OCI-LY7 (cell line): ENCODE data around the gene MT4. TPM values are rescaled to one million over a fixed set of nuclear protein-coding genes. Genes with fewer than 3 reads are reported as not detected.

ENCODE experiments used
- BruUV-seq: library from RNA; stranded (reverse); fragments of 400-500 nt; replicated peaks from 2 replicates; lab custom pipeline; 2021; lab: Mats Ljungman, UMichigan
- CTCF ChIA-PET: fragments of 300-600 bp; sonication (Branson Sonifier 250); formaldehyde crosslinking; loops from one replicate; lab custom pipeline; 2022; ENCODE audit warnings: antibody characterized with exemption; ENCODE audit not compliant: unreplicated experiment; lab: Charles Lee
- POLR2A ChIA-PET: fragments of 300-600 bp; sonication (Branson Sonifier 250); formaldehyde crosslinking; loops from one replicate; lab custom pipeline; 2022; ENCODE audit warnings: antibody characterized with exemption; lab: Charles Lee
- DNase-seq: peaks from one replicate; pipeline ENCODE4 v3.0.0-alpha.2; 2015; ENCODE audit warnings: low spot score
- H2AFZ ChIP-seq: fragments of 200-600 bp; sonication (generic), shearing (Covaris generic); 2 replicates; pipeline ENCODE4 v1.6.1; 2014; ENCODE audit warnings: mild to moderate bottlenecking, antibody characterized with exemption, low read length, moderate library complexity
- H3K27ac ChIP-seq: fragments of 200-600 bp; sonication (generic); 2 replicates; pipeline ENCODE4 v1.5.1; 2014; ENCODE audit warnings: mixed run types, low read depth, mild to moderate bottlenecking, moderate library complexity, low read length, inconsistent platforms; ENCODE audit not compliant: poor library complexity, severe bottlenecking
- H3K36me3 ChIP-seq: fragments of 200-600 bp; sonication (generic); 2 replicates; pipeline ENCODE4 v1.6.1; 2014; ENCODE audit warnings: mild to moderate bottlenecking, antibody characterized with exemption, low read length, moderate library complexity, mixed read lengths; ENCODE audit not compliant: insufficient read depth
- H3K4me1 ChIP-seq: fragments of 200-600 bp; sonication (generic); 2 replicates; pipeline ENCODE4 v1.5.1; 2014; ENCODE audit warnings: mild to moderate bottlenecking, low read length; ENCODE audit not compliant: insufficient read depth, poor library complexity, severe bottlenecking
- H3K4me2 ChIP-seq: fragments of 200-600 bp; sonication (generic); 2 replicates; pipeline ENCODE4 v1.6.1; 2014; ENCODE audit warnings: mild to moderate bottlenecking, low read length
- H3K4me3 ChIP-seq: fragments of 200-600 bp; sonication (generic); 2 replicates; pipeline ENCODE4 v1.5.1; 2014; ENCODE audit warnings: mild to moderate bottlenecking, low read depth, low read length; ENCODE audit not compliant: poor library complexity, severe bottlenecking
- H3K79me2 ChIP-seq: fragments of 200-600 bp; sonication (generic); 2 replicates; pipeline ENCODE4 v1.6.1; 2016; ENCODE audit warnings: low read depth, mild to moderate bottlenecking, low read length, moderate library complexity, mixed read lengths; ENCODE audit not compliant: insufficient read depth
- H3K9me2 ChIP-seq: fragments of 200-600 bp; sonication (generic); 2 replicates; pipeline ENCODE4 v1.6.1; 2016; ENCODE audit warnings: mild to moderate bottlenecking, low read length, mixed read lengths; ENCODE audit not compliant: insufficient read depth
- H3K9me3 ChIP-seq: fragments of 200-600 bp; sonication (generic); 2 replicates; pipeline ENCODE4 v1.6.1; 2014; ENCODE audit warnings: mild to moderate bottlenecking, mixed run types, low read length, mixed read lengths
- H4K20me1 ChIP-seq: fragments of 200-600 bp; sonication (generic); 2 replicates; pipeline ENCODE4 v1.6.1; 2014; ENCODE audit warnings: mild to moderate bottlenecking, antibody characterized with exemption, low read length, moderate library complexity, mixed read lengths; ENCODE audit not compliant: insufficient read depth
- EZH2phosphoT487 ChIP-seq: fragments of 200-600 bp; sonication (generic); IDR thresholded peaks from 2 replicates; pipeline ENCODE4 v1.6.1; 2018; ENCODE audit warnings: low read depth, borderline replicate concordance, mild to moderate bottlenecking, mixed run types, antibody characterized with exemption, low read length, moderate library complexity, mixed read lengths
- intact Hi-C: fragments of 100-400 bp; cut with micrococcal nuclease; formaldehyde crosslinking; loops from one replicate; pipeline ENCODE4 v1.10.0; 2022; ENCODE audit not compliant: unreplicated experiment
- total RNA-seq, 2 experiments: library from RNA; depleted of rRNA in 1 of 2; stranded (reverse); fragments of >200 nt in 1 of 2; shearing (Covaris generic) in 1 of 2; gene quantifications; 2 replicates each; pipeline ENCODE4 v1.2.3, GENCODE V29; 2014 to 2022
- TF ChIP-seq, protein P1 (sequence below): fragments of 200-600 bp; sonication (generic); conservative IDR thresholded peaks from 2 replicates; pipeline ENCODE4 v1.5.1; 2014; ENCODE audit warnings: mild to moderate bottlenecking, antibody characterized with exemption, low read length, moderate library complexity, mixed read lengths

MT4 gene
- total RNA-seq, 2 experiments from 2014 or later, result not detected

GRCh38 chr16:56608043-56608875, 43.4 kb downstream of the MT4 start, which contains the start of gene MT2A:
Gene MT2A, plus strand, starts transcription at chr16:56608584. Its CDS starts 72 bp downstream, at chr16:56608656.
- Histone ChIP-seq H3K4me2 (peak within 1 kb of the TSS; percentile 78), H3K4me3 (peak within 1 kb of the TSS; percentile 66), H3K79me2 (no peaks in the 10 kb centered on the region), H3K36me3 (no peaks in the 10 kb centered on the region), H2AFZ (peak within 1 kb of the TSS; percentile 81), H3K27ac (no peak within 1 kb of the TSS), H3K4me1 (peaks cover 52% of the 10 kb centered on the region), H3K9me3 (no peaks in the 10 kb centered on the region), H3K9me2 (no peaks in the 10 kb centered on the region), H4K20me1 (no peaks in the 10 kb centered on the region)
- DNase-seq, result peak; percentile 90
- BruUV-seq, result no TSS peak
- POLR2A ChIA-PET, result no interaction called here
- intact Hi-C loops, result no loop called here
- CTCF ChIA-PET, result no interaction called here
- TF ChIP-seq, protein P1, sequence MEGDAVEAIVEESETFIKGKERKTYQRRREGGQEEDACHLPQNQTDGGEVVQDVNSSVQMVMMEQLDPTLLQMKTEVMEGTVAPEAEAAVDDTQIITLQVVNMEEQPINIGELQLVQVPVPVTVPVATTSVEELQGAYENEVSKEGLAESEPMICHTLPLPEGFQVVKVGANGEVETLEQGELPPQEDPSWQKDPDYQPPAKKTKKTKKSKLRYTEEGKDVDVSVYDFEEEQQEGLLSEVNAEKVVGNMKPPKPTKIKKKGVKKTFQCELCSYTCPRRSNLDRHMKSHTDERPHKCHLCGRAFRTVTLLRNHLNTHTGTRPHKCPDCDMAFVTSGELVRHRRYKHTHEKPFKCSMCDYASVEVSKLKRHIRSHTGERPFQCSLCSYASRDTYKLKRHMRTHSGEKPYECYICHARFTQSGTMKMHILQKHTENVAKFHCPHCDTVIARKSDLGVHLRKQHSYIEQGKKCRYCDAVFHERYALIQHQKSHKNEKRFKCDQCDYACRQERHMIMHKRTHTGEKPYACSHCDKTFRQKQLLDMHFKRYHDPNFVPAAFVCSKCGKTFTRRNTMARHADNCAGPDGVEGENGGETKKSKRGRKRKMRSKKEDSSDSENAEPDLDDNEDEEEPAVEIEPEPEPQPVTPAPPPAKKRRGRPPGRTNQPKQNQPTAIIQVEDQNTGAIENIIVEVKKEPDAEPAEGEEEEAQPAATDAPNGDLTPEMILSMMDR, result no peak
- TF ChIP-seq EZH2phosphoT487, result no peak

GRCh38 chr16:56608876-56609462, 44.1 kb downstream of the MT4 start:
- Histone ChIP-seq H2AFZ (peak overlapping the region; percentile 81; the same call in 1 of the 2 replicates), H3K9me3 (no peaks in the 10 kb centered on the region), H3K4me2 (peak overlapping the region; percentile 78), H3K4me1 (peaks cover 52% of the 10 kb centered on the region), H3K27ac (no peak overlapping the region), H3K36me3 (no peaks in the 10 kb centered on the region), H4K20me1 (no peaks in the 10 kb centered on the region), H3K9me2 (no peaks in the 10 kb centered on the region), H3K79me2 (no peaks in the 10 kb centered on the region), H3K4me3 (peak overlapping the region; percentile 66)
- TF ChIP-seq, protein P1, result 0 out of 2 replicates have a peak, but pooled peaks have one; percentile 20
- TF ChIP-seq EZH2phosphoT487, result no peak
- POLR2A ChIA-PET, result no interaction called here
- DNase-seq, result no peak
- CTCF ChIA-PET, result no interaction called here
- intact Hi-C loops, result no loop called here
- TSS peak; percentile 71 for BruUV-seq
